H9 (cell line): ENCODE data around the gene PLPP1. TPM values are rescaled to one million over a fixed set of nuclear protein-coding genes. Genes with fewer than 3 reads are reported as not detected.

Source experiments
- DNase-seq: peaks from one replicate; pipeline ENCODE4 v3.0.0-alpha.2; 2017
- H2AFZ ChIP-seq: one replicate; pipeline ENCODE4 v1.6.1; 2013; ENCODE audit warnings: mild to moderate bottlenecking, low read length, control low read depth, moderate library complexity
- H2AK5ac ChIP-seq: 2 replicates; pipeline ENCODE4 v1.6.1; 2013; ENCODE audit warnings: low read length, control low read depth, mixed read lengths; ENCODE audit not compliant: insufficient read length
- H2BK120ac ChIP-seq: one replicate; pipeline ENCODE4 v1.6.1; 2013; ENCODE audit warnings: low read depth, mild to moderate bottlenecking, low read length, control low read depth, inconsistent platforms; ENCODE audit not compliant: poor library complexity, severe bottlenecking
- H2BK12ac ChIP-seq: 2 replicates; pipeline ENCODE4 v1.6.1; 2013; ENCODE audit warnings: low read length, control low read depth, mixed read lengths, low read depth; ENCODE audit not compliant: insufficient read length
- H2BK15ac ChIP-seq: 2 replicates; pipeline ENCODE4 v1.6.1; 2013; ENCODE audit warnings: low read depth, low read length, control low read depth
- H2BK20ac ChIP-seq: one replicate; pipeline ENCODE4 v1.6.1; 2013; ENCODE audit warnings: low read depth, mild to moderate bottlenecking, low read length, control low read depth, inconsistent platforms; ENCODE audit not compliant: poor library complexity, severe bottlenecking
- H2BK5ac ChIP-seq: 2 replicates; pipeline ENCODE4 v1.6.1; 2013; ENCODE audit warnings: low read length, control low read depth, mixed read lengths; ENCODE audit not compliant: insufficient read length
- H3K14ac ChIP-seq: 2 replicates; pipeline ENCODE4 v1.6.1; 2013; ENCODE audit warnings: low read length, control low read depth; ENCODE audit not compliant: insufficient read depth
- H3K18ac ChIP-seq: 2 replicates; pipeline ENCODE4 v1.6.1; 2013; ENCODE audit warnings: low read depth, mild to moderate bottlenecking, mixed read lengths, low read length, control low read depth; ENCODE audit not compliant: insufficient read length
- H3K23ac ChIP-seq: 2 replicates; pipeline ENCODE4 v1.6.1; 2013; ENCODE audit warnings: low read length, control low read depth, mixed read lengths, low read depth; ENCODE audit not compliant: insufficient read length
- H3K23me2 ChIP-seq: 2 replicates; pipeline ENCODE4 v1.6.1; 2013; ENCODE audit warnings: low read depth, mild to moderate bottlenecking, mixed read lengths, low read length, control low read depth; ENCODE audit not compliant: insufficient read length, poor library complexity, severe bottlenecking
- H3K27ac ChIP-seq: 2 replicates; pipeline ENCODE4 v1.5.1; 2013; ENCODE audit warnings: low read length, control low read depth, mixed read lengths, low read depth; ENCODE audit not compliant: insufficient read length
- H3K27me3 ChIP-seq: 2 replicates; pipeline ENCODE4 v1.6.1; 2013; ENCODE audit warnings: low read length, control low read depth, inconsistent platforms; ENCODE audit not compliant: insufficient read depth
- H3K4ac ChIP-seq: 2 replicates; pipeline ENCODE4 v1.6.1; 2013; ENCODE audit warnings: low read depth, mild to moderate bottlenecking, control low read depth, inconsistent platforms, low read length, moderate library complexity
- H3K4me1 ChIP-seq: 2 replicates; pipeline ENCODE4 v1.6.1; 2013; ENCODE audit warnings: low read length, control low read depth, inconsistent platforms; ENCODE audit not compliant: insufficient read depth
- H3K4me2 ChIP-seq: 2 replicates; pipeline ENCODE4 v1.6.1; 2013; ENCODE audit warnings: low read length, control low read depth, mixed read lengths; ENCODE audit not compliant: insufficient read length, insufficient read depth
- H3K56ac ChIP-seq: 2 replicates; pipeline ENCODE4 v1.6.1; 2013; ENCODE audit warnings: low read depth, mild to moderate bottlenecking, mixed read lengths, low read length, control low read depth; ENCODE audit not compliant: insufficient read length
- H3K79me1 ChIP-seq: 2 replicates; pipeline ENCODE4 v1.6.1; 2013; ENCODE audit warnings: low read depth, mild to moderate bottlenecking, moderate library complexity, low read length, control low read depth, inconsistent platforms; ENCODE audit not compliant: insufficient read depth, poor library complexity, severe bottlenecking
- H3K79me2 ChIP-seq: 2 replicates; pipeline ENCODE4 v1.6.1; 2013; ENCODE audit warnings: low read length, control low read depth, inconsistent platforms; ENCODE audit not compliant: insufficient read depth
- H3K9ac ChIP-seq: 2 replicates; pipeline ENCODE4 v1.6.1; 2013; ENCODE audit warnings: low read length, control low read depth, mixed read lengths; ENCODE audit not compliant: insufficient read length; ENCODE audit errors: extremely low read depth
- H3K9me3 ChIP-seq: one replicate; pipeline ENCODE4 v1.6.1; 2013; ENCODE audit warnings: low read depth, low read length, inconsistent platforms; ENCODE audit not compliant: control insufficient read depth
- H3T11ph ChIP-seq: one replicate; pipeline ENCODE4 v1.6.1; 2013; ENCODE audit warnings: mild to moderate bottlenecking, low read length, control low read depth, inconsistent platforms
- H4K20me1 ChIP-seq: one replicate; pipeline ENCODE4 v1.6.1; 2013; ENCODE audit not compliant: control insufficient read depth, insufficient read length, insufficient read depth
- H4K5ac ChIP-seq: 2 replicates; pipeline ENCODE4 v1.6.1; 2013; ENCODE audit warnings: low read depth, mild to moderate bottlenecking, mixed read lengths, low read length, control low read depth; ENCODE audit not compliant: insufficient read length
- H4K8ac ChIP-seq: replicated peaks from 2 replicates; pipeline ENCODE4 v1.6.1; 2013; ENCODE audit warnings: low read length, control low read depth, mixed read lengths, low read depth; ENCODE audit not compliant: insufficient read length
- H4K91ac ChIP-seq: 2 replicates; pipeline ENCODE4 v1.6.1; 2013; ENCODE audit warnings: low read depth, mild to moderate bottlenecking, moderate library complexity, mixed read lengths, low read length, control low read depth; ENCODE audit not compliant: insufficient read length
- H3K27ac Mint-ChIP-seq, 3 experiments: 2 replicates in 2 of 3; 3 replicates in 1 of 3; pipeline ENCODE4 v1.8.0; 2020 to 2021; ENCODE audit warnings: mixed read lengths in 3 of 3, mild to moderate bottlenecking in 1 of 3, moderate library complexity in 1 of 3
- H3K27me3 Mint-ChIP-seq: 2 replicates; pipeline ENCODE4 v1.8.0; 2021; ENCODE audit warnings: low read depth, mild to moderate bottlenecking, moderate library complexity, mixed read lengths
- H3K36me3 Mint-ChIP-seq, 3 experiments: 2 replicates in 2 of 3; 3 replicates in 1 of 3; pipeline ENCODE4 v1.8.0; 2020 to 2021; ENCODE audit warnings: low read depth in 3 of 3, mixed read lengths in 3 of 3; ENCODE audit not compliant: insufficient read depth in 1 of 3
- H3K4me1 Mint-ChIP-seq, 2 experiments: 2 replicates each; pipeline ENCODE4 v1.8.0; 2020; ENCODE audit warnings: mixed read lengths in 2 of 2
- H3K4me3 Mint-ChIP-seq, 2 experiments: 2 replicates in 1 of 2; 3 replicates in 1 of 2; pipeline ENCODE4 v1.8.0; 2020 to 2021; ENCODE audit warnings: mild to moderate bottlenecking in 2 of 2, mixed read lengths in 2 of 2, moderate library complexity in 1 of 2
- H3K9me3 Mint-ChIP-seq, 2 experiments: 2 replicates in 1 of 2; 3 replicates in 1 of 2; pipeline ENCODE4 v1.8.0; 2020; ENCODE audit warnings: mild to moderate bottlenecking in 2 of 2, mixed read lengths in 2 of 2, moderate library complexity in 1 of 2
- CTCF ChIP-seq: fragments of 200-600 bp; sonication (generic); conservative IDR thresholded peaks from 3 replicates; pipeline ENCODE4 v1.8.0; 2021; ENCODE audit warnings: antibody characterized with exemption, mild to moderate bottlenecking
- WGBS: extraction: QIAGEN DNeasy Blood & Tissue Kit; methylation state at CpG from one replicate; pipeline ENCODE4 v1.1.7; 2013; ENCODE audit warnings: missing lambda C conversion rate, low lambda C conversion rate, mixed read lengths; ENCODE audit not compliant: insufficient read length; ENCODE audit errors: extremely low coverage; 5-methylcytosine and 5-hydroxymethylcytosine counted together
- total RNA-seq: library from RNA; stranded (reverse); gene quantifications from 2 replicates; pipeline ENCODE4 v1.2.1, GENCODE V29; 2021

The PLPP1 gene
- total RNA-seq, 1 experiment from 2014 or later: 85.9 TPM

- Histone ChIP-seq H2AK5ac (no peak overlapping the region), H3T11ph (no peak overlapping the region), H2BK5ac (no peak overlapping the region), H3K14ac (no peak overlapping the region), H2BK12ac (no peak overlapping the region), H2BK20ac (no peak overlapping the region), H4K5ac (no peak overlapping the region), H3K27me3 (no peaks in the 10 kb centered on the region), H2BK15ac (no peak overlapping the region), H4K8ac (no peak overlapping the region), H3K27ac (no peak overlapping the region), H3K4me1 (no peaks in the 10 kb centered on the region), H3K4me2 (no peak overlapping the region), H3K18ac (no peak overlapping the region), H3K79me1 (no peaks in the 10 kb centered on the region), H3K56ac (no peak overlapping the region), H3K9me3 (no peaks in the 10 kb centered on the region), H3K23ac (no peak overlapping the region), H3K23me2 (no peaks in the 10 kb centered on the region), H2BK120ac (no peak overlapping the region), H3K9ac (no peak overlapping the region), H4K20me1 (no peaks in the 10 kb centered on the region), H4K91ac (no peak overlapping the region), H2AFZ (no peak overlapping the region), H3K4ac (no peak overlapping the region), H3K79me2 (no peaks in the 10 kb centered on the region)
- peaks cover 7 to 12% of the 10 kb centered on the region in 2 experiments for H3K4me1 Mint-ChIP-seq
- no CpG with 5 or more reads among the region's 1 CpG for WGBS
- no peak for TF ChIP-seq CTCF
- H3K9me3 Mint-ChIP-seq: peaks cover 12 to 22% of the 10 kb centered on the region in 2 experiments; a peak in 4 of 5 replicates
- no peak for DNase-seq
- H3K36me3 Mint-ChIP-seq: peaks cover 62 to 96% (median 88%) of the 10 kb centered on the region in 3 experiments
- H3K4me3 Mint-ChIP-seq: no peak overlapping the region
- no peak overlapping the region; a peak in 1 of 7 replicates for H3K27ac Mint-ChIP-seq
- peaks cover 5% of the 10 kb centered on the region; the same call in 1 of the 2 replicates for H3K27me3 Mint-ChIP-seq
Measured at GRCh38 chr5:55427157-55427556, 107.6 kb downstream of the PLPP1 start.
